ENCODE data around the gene EEF1AKMT3.
A peak's percentile ranks its signal among the peaks of the same experiment; 100 is the strongest.

EEF1AKMT3 gene

DNA sequence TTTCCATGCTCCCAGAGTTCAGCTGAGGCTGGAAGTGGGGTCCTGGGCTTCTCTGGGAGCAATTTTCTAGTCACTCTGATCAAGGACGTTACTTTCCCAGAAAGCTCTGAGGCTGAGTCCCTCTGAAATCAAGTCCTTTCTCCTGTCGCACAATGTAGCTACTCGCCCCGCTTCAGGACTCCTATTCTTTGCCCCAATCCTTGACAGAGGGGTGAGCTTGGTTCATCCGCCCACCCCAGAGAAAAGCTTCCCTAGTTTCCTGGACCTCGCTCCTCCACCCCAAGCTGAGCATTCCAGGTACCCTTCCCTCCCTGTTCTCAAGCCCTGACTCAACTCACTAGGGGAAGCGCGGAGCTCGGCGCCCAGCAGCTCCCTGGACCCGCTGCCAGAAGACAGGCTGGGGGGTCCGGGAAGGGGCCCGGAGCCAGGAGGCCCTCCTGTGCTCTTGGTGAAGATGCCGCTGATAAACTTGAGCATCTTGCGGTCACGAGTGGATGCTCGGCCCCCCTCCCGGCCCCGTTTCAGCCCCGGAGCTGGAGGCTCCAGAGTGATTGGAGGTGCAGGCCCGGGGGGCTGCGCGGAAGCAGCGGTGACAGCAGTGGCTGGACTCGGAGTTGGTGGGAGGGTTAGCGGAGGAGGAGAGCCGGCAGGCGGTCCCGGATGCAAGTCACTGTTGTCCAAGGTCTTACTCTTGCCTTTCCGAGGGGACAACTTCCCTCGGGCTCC lies 35.5 kb upstream of the EEF1AKMT3 start:
- H3K4me1 ChIP-seq (ENCODE audit: insufficient read depth, low read length, severe bottlenecking): peaks cover 27% of the 10 kb centered on the region
- H3K79me2 ChIP-seq (ENCODE audit: insufficient read depth, low read length): no peaks in the 10 kb centered on the region
- no peaks in the 10 kb centered on the region for H4K20me1 ChIP-seq (ENCODE audit: insufficient read depth, low read length)
- peaks cover 13% of the 10 kb centered on the region; the same call in 1 of the 2 replicates for H3K36me3 ChIP-seq (ENCODE audit: insufficient read depth, low read length)
- no peaks in the 10 kb centered on the region for H3K9me2 ChIP-seq (ENCODE audit: low read depth, low read length)
- H3K27ac ChIP-seq (ENCODE audit: low read depth, low read length, poor library complexity, severe bottlenecking): no peak overlapping the region
- H3K9me3 ChIP-seq (ENCODE audit: low read length): no peaks in the 10 kb centered on the region
- TF ChIP-seq, protein P1, sequence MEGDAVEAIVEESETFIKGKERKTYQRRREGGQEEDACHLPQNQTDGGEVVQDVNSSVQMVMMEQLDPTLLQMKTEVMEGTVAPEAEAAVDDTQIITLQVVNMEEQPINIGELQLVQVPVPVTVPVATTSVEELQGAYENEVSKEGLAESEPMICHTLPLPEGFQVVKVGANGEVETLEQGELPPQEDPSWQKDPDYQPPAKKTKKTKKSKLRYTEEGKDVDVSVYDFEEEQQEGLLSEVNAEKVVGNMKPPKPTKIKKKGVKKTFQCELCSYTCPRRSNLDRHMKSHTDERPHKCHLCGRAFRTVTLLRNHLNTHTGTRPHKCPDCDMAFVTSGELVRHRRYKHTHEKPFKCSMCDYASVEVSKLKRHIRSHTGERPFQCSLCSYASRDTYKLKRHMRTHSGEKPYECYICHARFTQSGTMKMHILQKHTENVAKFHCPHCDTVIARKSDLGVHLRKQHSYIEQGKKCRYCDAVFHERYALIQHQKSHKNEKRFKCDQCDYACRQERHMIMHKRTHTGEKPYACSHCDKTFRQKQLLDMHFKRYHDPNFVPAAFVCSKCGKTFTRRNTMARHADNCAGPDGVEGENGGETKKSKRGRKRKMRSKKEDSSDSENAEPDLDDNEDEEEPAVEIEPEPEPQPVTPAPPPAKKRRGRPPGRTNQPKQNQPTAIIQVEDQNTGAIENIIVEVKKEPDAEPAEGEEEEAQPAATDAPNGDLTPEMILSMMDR (IDR thresholded peaks at IDR 0.05; ENCODE audit: low read length): no peak
- TF ChIP-seq EZH2 (IDR thresholded peaks at IDR 0.05; ENCODE audit: borderline replicate concordance, low read length): no peak
- H2AFZ ChIP-seq (ENCODE audit: low read length): no peak overlapping the region
- no peak overlapping the region for H3K4me2 ChIP-seq (ENCODE audit: low read length)
- no peak overlapping the region for H3K9ac ChIP-seq (ENCODE audit: low read length)
- H3K4me3 ChIP-seq (ENCODE audit: low read depth, low read length, poor library complexity, severe bottlenecking): no peak overlapping the region
- no peaks in the 10 kb centered on the region for H3K27me3 ChIP-seq (ENCODE audit: insufficient read depth, low read length)
- H3F3A ChIP-seq (ENCODE audit: insufficient read depth, low read length): no peaks in the 10 kb centered on the region

DNA sequence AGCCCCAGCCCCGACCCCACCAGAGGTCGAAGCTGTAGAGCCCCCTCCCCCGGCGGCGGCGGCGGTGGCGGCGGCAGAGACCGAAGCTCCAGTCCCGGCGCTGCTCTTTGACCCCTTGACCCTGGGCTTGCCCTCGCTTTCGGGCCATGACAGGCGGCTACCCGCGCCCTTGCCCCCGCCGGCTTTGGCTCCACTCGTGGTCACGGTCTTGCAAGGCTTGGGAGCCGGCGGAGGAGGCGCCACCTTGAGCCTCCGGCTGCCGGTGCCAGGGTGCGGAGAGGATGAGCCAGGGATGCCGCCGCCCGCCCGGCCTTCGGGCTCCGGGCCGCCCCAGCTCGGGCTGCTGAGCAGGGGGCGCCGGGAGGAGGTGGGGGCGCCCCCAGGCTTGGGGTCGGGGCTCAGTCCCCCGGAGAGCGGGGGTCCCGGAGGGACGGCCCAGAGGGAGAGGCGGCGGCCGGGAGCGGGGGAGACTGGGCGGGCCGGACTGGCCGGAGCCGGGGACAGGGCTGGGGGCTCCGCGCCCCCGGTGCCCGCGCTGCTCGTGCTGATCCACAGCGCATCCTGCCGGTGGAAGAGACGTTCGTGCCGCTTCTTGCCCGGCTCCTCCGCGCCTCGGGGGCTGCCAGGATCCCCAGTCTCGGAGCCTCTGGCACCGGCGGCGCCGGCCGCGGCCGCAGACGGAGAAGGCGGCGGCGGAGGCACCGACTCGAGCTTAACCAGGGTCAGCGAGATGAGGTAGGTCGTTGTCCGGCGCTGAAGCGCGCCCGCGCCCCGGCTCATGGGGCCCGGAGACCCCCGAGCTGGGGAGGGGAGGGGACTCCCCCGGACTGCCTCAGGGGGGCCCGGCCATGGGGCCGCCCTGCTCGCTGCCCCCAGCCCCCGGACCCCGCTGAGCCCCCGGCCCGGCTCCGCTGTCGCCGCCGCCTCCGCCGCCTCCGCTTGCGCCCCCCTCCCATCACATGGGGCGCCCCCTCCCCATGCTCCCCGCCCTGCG lies 34.6 kb upstream of the EEF1AKMT3 start:
- Histone ChIP-seq H3F3A (ENCODE audit: insufficient read depth, low read length) (no peaks in the 10 kb centered on the region), H3K9ac (ENCODE audit: low read length) (no peak overlapping the region), H3K36me3 (ENCODE audit: insufficient read depth, low read length) (peaks cover 9% of the 10 kb centered on the region; the same call in 1 of the 2 replicates), H3K4me1 (ENCODE audit: insufficient read depth, low read length, severe bottlenecking) (peaks cover 34% of the 10 kb centered on the region), H3K27me3 (ENCODE audit: insufficient read depth, low read length) (no peaks in the 10 kb centered on the region), H3K79me2 (ENCODE audit: insufficient read depth, low read length) (no peaks in the 10 kb centered on the region), H3K9me2 (ENCODE audit: low read depth, low read length) (no peaks in the 10 kb centered on the region), H4K20me1 (ENCODE audit: insufficient read depth, low read length) (no peaks in the 10 kb centered on the region), H3K4me2 (ENCODE audit: low read length) (no peak overlapping the region), H3K4me3 (ENCODE audit: low read depth, low read length, poor library complexity, severe bottlenecking) (no peak overlapping the region), H2AFZ (ENCODE audit: low read length) (no peak overlapping the region), H3K9me3 (ENCODE audit: low read length) (no peaks in the 10 kb centered on the region), H3K27ac (ENCODE audit: low read depth, low read length, poor library complexity, severe bottlenecking) (no peak overlapping the region)
- TF ChIP-seq, protein P1 (IDR thresholded peaks at IDR 0.05; ENCODE audit: low read length): no peak
- TF ChIP-seq EZH2 (IDR thresholded peaks at IDR 0.05; ENCODE audit: borderline replicate concordance, low read length): no peak

DNA sequence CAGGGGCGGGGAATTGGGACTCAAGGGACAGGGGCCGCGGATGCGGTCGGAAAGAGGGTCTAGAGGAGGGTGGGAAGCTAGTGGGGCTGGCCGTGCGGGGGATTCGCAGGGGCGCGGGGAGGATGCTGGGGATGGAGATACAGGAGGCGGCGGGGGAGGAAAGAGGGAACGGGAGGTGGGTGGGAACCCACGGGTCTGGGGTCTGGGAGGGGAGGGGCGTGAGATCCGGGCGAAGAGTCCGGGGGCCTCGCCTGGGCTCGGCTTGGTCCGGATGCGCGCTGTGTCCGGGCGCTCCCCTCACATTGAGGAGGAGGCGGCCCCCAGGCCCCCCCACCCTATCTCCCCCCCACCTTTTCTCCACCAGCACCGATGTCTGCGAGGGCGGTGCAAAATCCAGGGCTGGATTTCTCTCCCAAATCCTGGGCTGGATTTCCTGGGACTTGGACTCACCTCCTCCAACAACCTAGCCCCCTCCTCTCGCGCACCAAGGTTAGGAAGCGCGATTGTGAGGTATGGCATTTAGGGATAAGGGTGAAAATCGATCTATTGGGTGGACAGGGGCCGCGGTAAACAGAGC lies 33.7 kb upstream of the EEF1AKMT3 start, which contains the start of gene AGAP2:
Gene AGAP2, minus strand, starts transcription at position 82 of the 577 bp plus-strand sequence. CDS start 496 bp downstream, outside the sequence.
- H3K4me1 ChIP-seq (ENCODE audit: insufficient read depth, low read length, severe bottlenecking): peaks cover 36% of the 10 kb centered on the region
- no peaks in the 10 kb centered on the region for H3K79me2 ChIP-seq (ENCODE audit: insufficient read depth, low read length)
- peak within 1 kb of the TSS; percentile 15; the same call in 1 of the 2 replicates for H3K4me2 ChIP-seq (ENCODE audit: low read length)
- H3K27ac ChIP-seq (ENCODE audit: low read depth, low read length, poor library complexity, severe bottlenecking): no peak within 1 kb of the TSS
- no peaks in the 10 kb centered on the region for H3K9me3 ChIP-seq (ENCODE audit: low read length)
- H3K4me3 ChIP-seq (ENCODE audit: low read depth, low read length, poor library complexity, severe bottlenecking): no peak within 1 kb of the TSS
- H3K9me2 ChIP-seq (ENCODE audit: low read depth, low read length): no peaks in the 10 kb centered on the region
- no peaks in the 10 kb centered on the region for H4K20me1 ChIP-seq (ENCODE audit: insufficient read depth, low read length)
- H2AFZ ChIP-seq (ENCODE audit: low read length): no peak within 1 kb of the TSS
- H3F3A ChIP-seq (ENCODE audit: insufficient read depth, low read length): no peaks in the 10 kb centered on the region
- TF ChIP-seq, protein P1 (IDR thresholded peaks at IDR 0.05; ENCODE audit: low read length): no peak
- no peak for TF ChIP-seq EZH2 (IDR thresholded peaks at IDR 0.05; ENCODE audit: borderline replicate concordance, low read length)
- no peaks in the 10 kb centered on the region for H3K27me3 ChIP-seq (ENCODE audit: insufficient read depth, low read length)
- no peak within 1 kb of the TSS for H3K9ac ChIP-seq (ENCODE audit: low read length)
- H3K36me3 ChIP-seq (ENCODE audit: insufficient read depth, low read length): peaks cover 9% of the 10 kb centered on the region; the same call in 1 of the 2 replicates

Data from OCI-LY1 (cell line).